GM12878 (cell line): Measurements from ENCODE around the gene CLECL1. TPM values are rescaled to one million over a fixed set of nuclear protein-coding genes. Genes with fewer than 3 reads are reported as not detected.
"Not testable (repeated sequence)": the region's sequence is repeated elsewhere in the genome, so short reads cannot be mapped to it uniquely, and the experiment has no call there.

Source experiments
- ATAC-seq: fragments of 200-7000 bp; cut with Tn5 transposase; 3 replicates; pipeline ENCODE4 v1.9.1; 2020; ENCODE audit warnings: mild to moderate bottlenecking, moderate library complexity
- BruUV-seq: library from RNA; stranded (reverse); fragments of 400-500 nt; replicated peaks from 2 replicates; lab custom pipeline; 2021; lab: Mats Ljungman, UMichigan
- CTCF ChIA-PET: fragments of 300-600 bp; sonication (Branson Sonifier 250); formaldehyde crosslinking; extraction: SDS; loops from one replicate; lab custom pipeline; 2021; ENCODE audit warnings: inconsistent platforms; lab: Yijun Ruan, JAX
- POLR2A ChIA-PET: fragments of 350-600 bp; formaldehyde crosslinking; extraction: SDS; loops from one replicate; lab custom pipeline; 2021; ENCODE audit warnings: inconsistent platforms; lab: Charles Lee
- RAD21 ChIA-PET: fragments of 300-600 bp; sonication (Branson Sonifier 250); formaldehyde crosslinking; loops from one replicate; lab custom pipeline; 2023; ENCODE audit warnings: antibody characterized with exemption; ENCODE audit not compliant: unreplicated experiment; lab: Charles Lee
- SMC1A ChIA-PET: fragments of 300-600 bp; sonication (Branson Sonifier 250); formaldehyde crosslinking; loops from one replicate; lab custom pipeline; 2023; ENCODE audit not compliant: unreplicated experiment, uncharacterized antibody; lab: Charles Lee
- DNase-seq: peaks from one replicate; pipeline ENCODE4 v3.0.0-alpha.2; 2011; ENCODE audit warnings: low read depth, low spot score
- FAIRE-seq: peaks from 3 replicates; lab custom pipeline; 2011; peaks lifted over from hg19 to GRCh38; lab: Jason Lieb, UNC
- H2AFZ ChIP-seq: 2 replicates; pipeline ENCODE4 v1.6.0; 2011; ENCODE audit warnings: low read depth, low read length, control low read depth; ENCODE audit not compliant: control insufficient read depth
- H3K27ac ChIP-seq: 2 replicates; pipeline ENCODE4 v1.5.1; 2011; ENCODE audit warnings: control low read depth; ENCODE audit not compliant: control insufficient read depth, insufficient read depth
- H3K27me3 ChIP-seq, 2 experiments: replicated peaks in 1 of 2; 2 replicates each; pipeline versions ENCODE4 v1.6.0 to v1.6.1; 2011; ENCODE audit warnings: low read length in 1 of 2; ENCODE audit not compliant: control insufficient read depth in 2 of 2, insufficient read depth in 2 of 2
- H3K36me3 ChIP-seq, 2 experiments: 2 replicates each; pipeline ENCODE4 v1.5.1; 2011; ENCODE audit warnings: low read length in 1 of 2; ENCODE audit not compliant: control insufficient read depth in 2 of 2, insufficient read depth in 2 of 2
- H3K4me1 ChIP-seq: 2 replicates; pipeline ENCODE4 v1.6.1; 2011; ENCODE audit warnings: mild to moderate bottlenecking, low read length, moderate library complexity, mixed read lengths; ENCODE audit not compliant: control insufficient read depth, insufficient read depth
- H3K4me2 ChIP-seq: 2 replicates; pipeline ENCODE4 v1.6.0; 2011; ENCODE audit warnings: control low read depth; ENCODE audit not compliant: control insufficient read depth, insufficient read depth
- H3K4me3 ChIP-seq: fragments of 200-600 bp; sonication (generic); 2 replicates; pipeline ENCODE4 v1.5.1; 2016
- H3K79me2 ChIP-seq: 2 replicates; pipeline ENCODE4 v1.6.0; 2011; ENCODE audit warnings: low read length; ENCODE audit not compliant: control insufficient read depth, insufficient read depth
- H3K9ac ChIP-seq: 2 replicates; pipeline ENCODE4 v1.8.0; 2011; ENCODE audit warnings: low read length, control low read depth, mixed read lengths; ENCODE audit not compliant: control insufficient read depth, insufficient read depth
- H3K9me3 ChIP-seq: replicated peaks from 3 replicates; pipeline ENCODE4 v1.5.1; 2011; ENCODE audit warnings: mild to moderate bottlenecking, low read length; ENCODE audit not compliant: control insufficient read depth, insufficient read depth
- H4K20me1 ChIP-seq: 2 replicates; pipeline ENCODE4 v1.6.0; 2011; ENCODE audit not compliant: control insufficient read depth, insufficient read depth
- BHLHE40 ChIP-seq, 2 experiments: fragments of 450-650 bp in 1 of 2; IDR thresholded peaks; 2 replicates each; pipeline ENCODE4 v1.6.1; 2011 to 2017; ENCODE audit warnings: low read depth in 2 of 2, borderline replicate concordance in 1 of 2, improper control_type of control experiment in 1 of 2, low read length in 1 of 2, mild to moderate bottlenecking in 1 of 2
- BMI1 ChIP-seq: fragments of 450-650 bp; IDR thresholded peaks from 2 replicates; pipeline ENCODE4 v1.6.1; 2016; ENCODE audit warnings: mild to moderate bottlenecking, moderate library complexity, borderline replicate concordance
- EP300 ChIP-seq, 2 experiments: fragments of 150-350 bp in 1 of 2; IDR thresholded peaks; 2 replicates each; pipeline ENCODE4 v1.6.1; 2011 to 2012; ENCODE audit warnings: low read depth in 2 of 2, low read length in 2 of 2, borderline replicate concordance in 1 of 2, improper control_type of control experiment in 1 of 2, inconsistent platforms in 1 of 2; ENCODE audit not compliant: control insufficient read depth in 1 of 2
- EZH2 ChIP-seq: IDR thresholded peaks from 2 replicates; pipeline ENCODE4 v1.6.1; 2012; ENCODE audit warnings: low read depth, mild to moderate bottlenecking, control low read depth, inconsistent platforms, low read length, borderline replicate concordance; ENCODE audit not compliant: control insufficient read depth
- FOXM1 ChIP-seq: IDR thresholded peaks from 2 replicates; pipeline ENCODE4 v1.6.1; 2012; ENCODE audit warnings: low read depth, mild to moderate bottlenecking, inconsistent platforms, low read length, moderate library complexity
- POLR2AphosphoS2 ChIP-seq: IDR thresholded peaks from 2 replicates; pipeline ENCODE4 v1.6.1; 2011; ENCODE audit warnings: low read depth, mild to moderate bottlenecking, low read length, improper control_type of control experiment, moderate library complexity
- POLR2AphosphoS5 ChIP-seq: IDR thresholded peaks from 2 replicates; pipeline ENCODE4 v1.6.1; 2011; ENCODE audit warnings: mild to moderate bottlenecking, low read length, inconsistent platforms
- RELB ChIP-seq: fragments of 450-650 bp; IDR thresholded peaks from 2 replicates; pipeline ENCODE4 v1.6.1; 2017; ENCODE audit warnings: low read depth, mild to moderate bottlenecking, moderate library complexity
- SIX5 ChIP-seq: IDR thresholded peaks from 2 replicates; pipeline ENCODE4 v1.6.1; 2011; ENCODE audit warnings: mild to moderate bottlenecking, low read depth, low read length, moderate library complexity; ENCODE audit not compliant: severe bottlenecking
- SMAD5 ChIP-seq: IDR thresholded peaks from 2 replicates; pipeline ENCODE4 v1.6.1; 2016; ENCODE audit warnings: antibody characterized with exemption, low read depth
- YBX1 ChIP-seq: fragments of 450-650 bp; IDR thresholded peaks from 2 replicates; pipeline ENCODE4 v1.6.1; 2016; ENCODE audit warnings: antibody characterized with exemption
- WGBS: methylation state at CpG from one replicate; pipeline ENCODE4 v1.1.6; 2016; ENCODE audit warnings: low lambda C conversion rate; ENCODE audit not compliant: insufficient replicate concordance, insufficient coverage; ENCODE audit errors: missing lambda C conversion rate; 5-methylcytosine and 5-hydroxymethylcytosine counted together
- in situ Hi-C: fragments of 300-500 bp; cut with MboI; formaldehyde crosslinking; loops from 9 replicates; pipeline ENCODE4 v1.14.3; 2018; ENCODE audit warnings: mixed read lengths
- intact Hi-C: fragments of 100-400 bp; cut with micrococcal nuclease; formaldehyde crosslinking; loops from one replicate; pipeline ENCODE4 v1.14.2; 2022; ENCODE audit not compliant: unreplicated experiment
- polyA plus RNA-seq, 11 experiments: library from polyadenylated mRNA; depleted of rRNA in 4 of 11; unstranded in 6 of 11; stranded (reverse) in 5 of 11; fragments of >200 nt; fragmentation: Nextera tagmentation in 4 of 11; fragmentation: Illumina TruSeq in 1 of 11; extraction: Ambion mirVana in 4 of 11; extraction: Trizol in 1 of 11; gene quantifications; 1 replicate in 1 of 11; 2 replicates in 10 of 11; pipeline versions ENCODE4 v1.2.1 to v1.2.3, GENCODE V29; 2011 to 2016; ENCODE audit warnings: inconsistent platforms in 2 of 11, missing spikeins in 2 of 11, low read depth in 1 of 11
- total RNA-seq, 4 experiments: library from RNA; depleted of rRNA in 3 of 4; stranded (reverse); fragments of >200 nt in 3 of 4; fragmentation: Illumina TruSeq in 1 of 4; extraction: Trizol in 1 of 4; gene quantifications; 2 replicates each; pipeline versions ENCODE4 v1.2.1 to v1.2.3, GENCODE V29; 2013 to 2021
- TF ChIP-seq, protein P1 (sequence below): IDR thresholded peaks from 2 replicates; pipeline ENCODE4 v1.6.1; 2012; ENCODE audit warnings: low read depth, low read length, improper control_type of control experiment

CLECL1 gene
- total and polyA plus RNA-seq, 10 of the 15 experiments (the other 5 are each of a cell fraction or from before 2014, with no cell fraction given), result 4.6 to 56.5 (median 46.4) TPM

- H3K4me2 ChIP-seq, RAD21 ChIA-PET, H3K27me3 ChIP-seq, H4K20me1 ChIP-seq, H3K79me2 ChIP-seq, H3K4me3 ChIP-seq, FAIRE-seq, ATAC-seq, DNase-seq, H3K9me3 ChIP-seq, BruUV-seq, H3K4me1 ChIP-seq, CTCF ChIA-PET, POLR2A ChIA-PET, H3K9ac ChIP-seq, SMC1A ChIA-PET, H2AFZ ChIP-seq, H3K27ac ChIP-seq, intact Hi-C loops, in situ Hi-C loops: not testable (repeated sequence)
- H3K36me3 ChIP-seq, result peaks cover 0 to 23% of the 10 kb centered on the region in 2 experiments; a peak in 2 of 4 replicates
- peak; percentile 33; the same call in 1 of the 2 replicates for TF ChIP-seq POLR2AphosphoS5
- WGBS, result 87% methylated on average over 9 of the region's 9 CpGs
These were observed 37.7 kb downstream of the CLECL1 start for GRCh38 chr12:9695150-9695549.

DNA sequence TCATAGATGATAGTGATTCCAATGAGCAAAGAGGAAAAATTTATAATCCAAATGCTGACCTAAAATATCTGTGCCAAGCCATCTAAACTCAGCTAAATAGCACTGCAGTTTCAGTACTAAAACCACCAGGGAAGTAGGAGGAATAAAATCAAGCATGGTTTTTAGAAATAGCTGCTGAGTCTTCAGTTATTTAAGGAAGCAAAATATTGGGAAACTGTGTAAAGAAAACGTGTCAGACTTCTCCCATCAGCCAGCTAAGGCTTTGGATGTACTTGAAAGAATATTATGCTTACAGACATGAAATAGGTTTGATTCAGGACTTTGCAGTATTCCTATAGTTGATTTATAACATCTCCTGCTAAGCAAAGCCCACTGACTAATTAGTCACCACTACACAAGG is 38.7 kb downstream of the CLECL1 start:
- Histone ChIP-seq H4K20me1 (no peaks in the 10 kb centered on the region), H2AFZ (no peak overlapping the region), H3K27me3 (no peaks in the 10 kb centered on the region), H3K79me2 (no peaks in the 10 kb centered on the region), H3K9me3 (peaks cover 2% of the 10 kb centered on the region), H3K36me3 (peaks cover 0 to 27% of the 10 kb centered on the region in 2 experiments; a peak in 2 of 4 replicates), H3K9ac (no peak overlapping the region), H3K4me2 (no peak overlapping the region), H3K4me1 (no peaks in the 10 kb centered on the region), H3K4me3 (no peak overlapping the region), H3K27ac (no peak overlapping the region)
- in situ Hi-C loops (no loop called here), intact Hi-C loops (no loop called here)
- CTCF ChIA-PET, result no interaction called here
- POLR2A ChIA-PET, result interaction anchor here (0.6 kb wide), 1 partner anchor 106 kb away, joined by 3 read pairs; no protein-coding TSS in a partner anchor
- WGBS, result 35% methylated on average over 1 of the region's 1 CpG
- RAD21 ChIA-PET, result no interaction called here
- no TSS peak for BruUV-seq
- DNase-seq (no peak), ATAC-seq (no peak), FAIRE-seq (no peak)
- SMC1A ChIA-PET, result interaction anchor here (0.7 to 1.4 kb wide), 2 partner anchors 11 to 14 kb away, joined by 4 to 6 read pairs; no protein-coding TSS in a partner anchor
- TF ChIP-seq EP300 (IDR thresholded peaks at IDR 0.05; ENCODE audit: borderline replicate concordance in 1 of 2, control insufficient read depth in 1 of 2, low read depth in 2 of 2, low read length in 2 of 2) (no peak), YBX1 (no peak), BHLHE40 (IDR thresholded peaks at IDR 0.05; ENCODE audit: borderline replicate concordance in 1 of 2, low read depth in 2 of 2, low read length in 1 of 2) (no peak), RELB (no peak), FOXM1 (no peak), POLR2AphosphoS2 (no peak), BMI1 (no peak), SMAD5 (no peak), SIX5 (no peak), EZH2 (no peak)
- TF ChIP-seq, protein P1, sequence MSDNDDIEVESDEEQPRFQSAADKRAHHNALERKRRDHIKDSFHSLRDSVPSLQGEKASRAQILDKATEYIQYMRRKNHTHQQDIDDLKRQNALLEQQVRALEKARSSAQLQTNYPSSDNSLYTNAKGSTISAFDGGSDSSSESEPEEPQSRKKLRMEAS, result no peak
